Stimulated activated naive CD8-positive, alpha-beta T cell treated with anti-CD3 and anti-CD28 coated beads, Interleukin-15, amount 100 ng/mL, for 72 hours (primary cell): ENCODE measurements around the gene GCFC2.

Source experiments
- ATAC-seq: fragments of 150-1000 bp; cut with Tn5 transposase; 2 replicates; pipeline ENCODE4 v1.10.0; 2021; ENCODE audit warnings: mild to moderate bottlenecking, moderate library complexity
- DNase-seq, 2 donors: peaks; one replicate each; pipeline ENCODE4 v3.0.0; 2021 to 2022
- H3K27ac Mint-ChIP-seq, 2 donors: one replicate each; pipeline ENCODE4 v1.8.0; 2022; ENCODE audit warnings: mild to moderate bottlenecking in 2 of 2, mixed read lengths in 2 of 2, moderate library complexity in 2 of 2
- H3K27me3 Mint-ChIP-seq: one replicate; pipeline ENCODE4 v1.8.0; 2022; ENCODE audit warnings: mixed read lengths
- H3K4me1 Mint-ChIP-seq: one replicate; pipeline ENCODE4 v1.8.0; 2022; ENCODE audit warnings: mild to moderate bottlenecking, mixed read lengths
- H3K4me3 Mint-ChIP-seq, 2 donors: one replicate each; pipeline ENCODE4 v1.8.0; 2022; ENCODE audit warnings: mild to moderate bottlenecking in 2 of 2, mixed read lengths in 2 of 2, moderate library complexity in 1 of 2
- H3K9me3 Mint-ChIP-seq, 2 donors: one replicate each; pipeline ENCODE4 v1.8.0; 2022; ENCODE audit warnings: mixed read lengths in 2 of 2

Gene GCFC2

DNA sequence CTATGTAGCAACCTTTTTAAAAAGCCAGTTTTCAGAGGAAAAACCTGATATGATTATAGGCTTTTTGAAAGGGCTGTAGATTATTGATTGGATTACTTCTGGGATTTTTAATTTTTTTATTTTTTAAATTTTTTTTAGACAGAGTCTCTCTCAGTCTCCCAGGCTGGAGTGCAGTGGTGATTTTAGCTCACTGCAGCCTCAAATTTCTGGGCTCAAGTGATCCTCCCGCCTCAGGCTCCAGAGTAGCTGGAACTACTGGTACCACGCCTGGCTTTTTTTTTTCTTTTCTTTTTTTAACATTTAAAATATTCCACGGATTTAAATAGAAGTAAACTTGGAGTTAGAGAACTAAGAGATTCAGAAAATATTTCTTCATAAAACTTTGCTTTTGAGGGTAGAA lies 62.9 kb downstream of the GCFC2 start:
- DNase-seq, result no peak
- no peak for ATAC-seq
- H3K27me3 Mint-ChIP-seq, result no peaks in the 10 kb centered on the region
- peaks cover 0 to 6% of the 10 kb centered on the region in 2 donors for H3K9me3 Mint-ChIP-seq
- H3K4me1 Mint-ChIP-seq, result peaks cover 36% of the 10 kb centered on the region
- peak overlapping the region; percentile 92 to 97 for H3K4me3 Mint-ChIP-seq
- peak overlapping the region; percentile 59 to 97 for H3K27ac Mint-ChIP-seq

DNA sequence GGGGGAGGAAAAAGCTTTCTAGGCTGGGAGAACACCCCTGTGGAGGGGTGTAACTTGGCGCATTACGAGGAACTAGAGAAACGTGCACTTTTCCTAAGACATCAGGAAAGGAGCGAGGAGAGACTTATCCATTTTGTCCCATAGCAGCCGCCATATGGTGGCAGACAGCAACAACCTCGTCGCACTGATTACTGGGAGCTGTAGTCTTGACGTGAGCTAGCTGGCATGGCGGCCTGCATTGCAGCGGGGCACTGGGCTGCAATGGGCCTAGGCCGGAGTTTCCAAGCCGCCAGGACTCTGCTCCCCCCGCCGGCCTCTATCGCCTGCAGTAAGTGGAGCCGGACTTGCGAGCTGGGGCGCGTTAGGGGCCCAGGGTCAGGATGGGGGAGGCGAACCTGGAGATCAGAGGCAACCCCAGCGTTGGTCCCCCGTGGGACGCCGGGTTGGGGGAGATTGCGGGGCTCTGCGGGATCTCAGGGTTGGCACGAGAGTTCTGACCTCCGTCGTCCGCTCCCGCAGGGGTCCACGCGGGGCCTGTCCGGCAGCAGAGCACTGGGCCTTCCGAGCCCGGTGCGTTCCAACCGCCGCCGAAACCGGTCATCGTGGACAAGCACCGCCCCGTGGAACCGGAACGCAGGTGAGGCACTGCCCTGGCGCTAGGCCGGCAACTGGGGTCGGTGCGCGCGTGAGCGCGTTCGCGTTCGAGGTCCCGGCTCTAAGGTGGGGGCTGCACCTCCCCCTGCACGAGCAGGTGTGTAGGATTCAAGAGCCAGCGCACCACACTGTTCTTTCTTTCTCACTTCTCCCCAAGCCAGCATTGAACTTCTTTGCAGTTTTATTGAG lies 63.9 kb downstream of the GCFC2 start, which contains the start of gene MRPL19:
MRPL19 (plus strand) TSS at position 201 of the 843 bp plus-strand sequence; CDS start at position 226, 25 bp downstream.
- H3K27me3 Mint-ChIP-seq, result no peaks in the 10 kb centered on the region
- peaks cover 0 to 6% of the 10 kb centered on the region in 2 donors for H3K9me3 Mint-ChIP-seq
- ATAC-seq, result peak; percentile 96
- peak; percentile 69 to 83 for DNase-seq
- H3K4me1 Mint-ChIP-seq, result peaks cover 36% of the 10 kb centered on the region
- peak within 1 kb of the TSS; percentile 97 to 99 for H3K27ac Mint-ChIP-seq
- H3K4me3 Mint-ChIP-seq, result peak within 1 kb of the TSS; percentile 92 to 97

DNA sequence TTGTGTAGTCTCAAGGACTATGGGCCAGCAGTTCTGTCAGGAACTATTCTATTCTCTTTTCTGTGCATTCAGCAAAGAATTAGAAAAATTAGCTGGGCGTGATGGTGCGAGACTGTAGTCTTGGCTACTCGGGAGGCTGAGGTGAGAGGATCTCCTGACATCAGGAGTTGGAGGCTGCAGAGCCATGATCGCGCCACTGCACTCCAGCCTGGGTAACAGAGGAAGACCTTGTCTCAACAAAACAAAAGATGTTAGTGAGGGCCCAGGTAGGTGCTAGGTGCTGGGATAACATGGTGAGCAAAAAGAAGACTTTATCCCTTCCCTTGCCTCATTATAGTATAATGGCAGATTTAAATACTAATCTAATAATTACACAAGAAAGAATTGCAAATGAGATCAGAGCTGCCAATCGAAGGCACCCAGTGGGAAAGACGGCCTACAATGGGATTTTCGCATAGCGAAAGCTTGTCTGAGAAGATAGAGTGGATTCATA lies 64.6 kb downstream of the GCFC2 start:
- no peak for ATAC-seq
- Mint-ChIP-seq H3K9me3 (peaks cover 0 to 6% of the 10 kb centered on the region in 2 donors), H3K27ac (peak overlapping the region; percentile 97 to 99), H3K4me1 (peaks cover 36% of the 10 kb centered on the region), H3K4me3 (peak overlapping the region; percentile 92 to 97), H3K27me3 (no peaks in the 10 kb centered on the region)
- DNase-seq, result no peak

DNA sequence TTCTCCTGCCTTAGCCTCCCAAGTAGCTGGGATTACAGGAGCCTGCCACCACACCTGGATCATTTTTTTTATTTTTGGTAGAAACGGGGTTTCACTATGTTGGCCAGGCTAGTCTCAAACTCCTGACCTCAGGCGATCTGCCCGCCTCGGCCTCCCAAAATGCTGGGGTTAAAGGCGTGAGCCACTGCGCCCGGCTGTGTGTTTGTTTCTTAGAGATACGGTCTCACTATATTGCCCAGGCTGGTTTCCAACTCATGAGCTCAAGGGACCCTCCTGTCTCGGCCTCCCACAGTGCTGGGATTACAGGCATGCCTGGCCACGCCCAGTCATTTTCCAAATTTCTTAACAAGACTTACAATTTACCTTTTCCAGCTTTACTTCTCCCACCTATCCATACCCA lies 65.1 kb downstream of the GCFC2 start:
- peak overlapping the region in 1 of 2 donors; percentile 97 for H3K4me3 Mint-ChIP-seq
- ATAC-seq (no peak), DNase-seq (no peak)
- H3K4me1 Mint-ChIP-seq, result peaks cover 33% of the 10 kb centered on the region
- H3K27me3 Mint-ChIP-seq, result no peaks in the 10 kb centered on the region
- peaks cover 0 to 6% of the 10 kb centered on the region in 2 donors for H3K9me3 Mint-ChIP-seq
- H3K27ac Mint-ChIP-seq, result no peak overlapping the region

DNA sequence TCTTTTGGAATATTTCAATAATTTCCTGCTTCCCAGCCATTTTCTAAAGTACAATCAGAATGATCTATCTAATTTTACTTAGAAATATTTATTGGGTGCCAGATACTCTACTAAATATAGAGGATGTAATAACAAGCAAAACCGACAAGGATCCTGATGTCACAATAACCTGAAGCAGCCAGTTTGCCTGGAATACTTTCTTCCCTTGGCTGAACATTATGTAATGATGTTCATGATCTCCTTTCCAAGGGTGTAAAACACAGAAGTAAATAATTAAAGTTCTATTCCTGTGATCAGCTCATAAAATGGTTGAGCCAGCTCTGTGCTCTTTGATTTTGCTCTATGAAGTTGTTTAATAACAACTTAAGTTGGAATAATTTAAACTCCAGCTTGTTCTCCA lies 66.7 kb downstream of the GCFC2 start:
- no peak for DNase-seq
- Mint-ChIP-seq H3K27me3 (peaks cover 8% of the 10 kb centered on the region), H3K4me3 (no peak overlapping the region), H3K4me1 (peaks cover 18% of the 10 kb centered on the region), H3K27ac (no peak overlapping the region), H3K9me3 (peaks cover 0 to 6% of the 10 kb centered on the region in 2 donors)
- no peak for ATAC-seq

DNA sequence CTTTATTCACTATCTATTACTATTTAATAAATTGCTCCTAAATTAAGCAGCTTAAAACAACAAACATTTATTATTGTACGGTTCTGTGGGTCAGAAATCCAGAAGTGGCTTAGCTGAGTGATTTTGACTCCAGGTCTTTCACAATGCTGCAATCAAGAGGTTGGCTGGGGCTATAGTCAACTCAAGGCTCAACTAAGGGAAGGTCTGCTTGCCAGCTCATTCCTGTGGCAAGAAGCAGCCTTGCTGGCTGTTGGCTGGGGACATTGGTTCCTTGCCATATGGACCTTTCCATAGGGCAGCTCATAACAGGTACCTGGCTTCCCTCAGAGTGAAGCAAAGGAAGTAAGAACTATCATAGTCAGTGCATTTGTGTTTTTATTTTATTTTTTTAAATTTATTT lies 69.1 kb downstream of the GCFC2 start:
- DNase-seq, result no peak
- Mint-ChIP-seq H3K9me3 (peaks cover 0 to 6% of the 10 kb centered on the region in 2 donors), H3K27me3 (peaks cover 27% of the 10 kb centered on the region), H3K4me1 (peaks cover 8% of the 10 kb centered on the region), H3K4me3 (no peak overlapping the region), H3K27ac (no peak overlapping the region)
- no peak for ATAC-seq

DNA sequence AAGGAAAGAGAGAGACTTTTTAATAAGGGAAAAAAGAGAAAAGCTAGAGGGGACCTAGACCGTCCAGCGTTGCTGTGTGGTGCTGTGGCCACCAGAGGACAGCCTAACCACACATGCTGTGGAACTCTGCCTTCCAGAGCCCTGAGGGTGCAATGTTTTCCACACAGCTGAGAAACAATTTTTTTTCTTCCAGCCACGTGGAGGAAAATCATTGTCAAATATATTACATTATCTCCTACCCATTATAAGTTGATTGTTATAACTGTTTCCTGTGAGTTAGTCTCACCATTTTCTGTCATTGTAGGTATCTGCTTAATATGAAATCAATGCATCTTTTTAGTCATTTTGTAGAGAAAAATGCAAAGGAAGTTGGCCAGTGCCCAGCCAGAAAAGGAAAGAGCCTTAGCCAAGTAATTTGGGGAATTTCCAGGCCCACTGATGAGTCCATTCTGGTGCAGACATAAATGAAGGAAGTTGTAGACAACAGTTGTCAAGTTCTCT lies 70.0 kb downstream of the GCFC2 start:
- DNase-seq (peak; percentile 27 to 46), ATAC-seq (peak; percentile 96)
- Mint-ChIP-seq H3K9me3 (peaks cover 0 to 6% of the 10 kb centered on the region in 2 donors), H3K27ac (peak overlapping the region in 1 of 2 donors; percentile 66), H3K4me1 (no peaks in the 10 kb centered on the region), H3K27me3 (peaks cover 27% of the 10 kb centered on the region), H3K4me3 (no peak overlapping the region)

DNA sequence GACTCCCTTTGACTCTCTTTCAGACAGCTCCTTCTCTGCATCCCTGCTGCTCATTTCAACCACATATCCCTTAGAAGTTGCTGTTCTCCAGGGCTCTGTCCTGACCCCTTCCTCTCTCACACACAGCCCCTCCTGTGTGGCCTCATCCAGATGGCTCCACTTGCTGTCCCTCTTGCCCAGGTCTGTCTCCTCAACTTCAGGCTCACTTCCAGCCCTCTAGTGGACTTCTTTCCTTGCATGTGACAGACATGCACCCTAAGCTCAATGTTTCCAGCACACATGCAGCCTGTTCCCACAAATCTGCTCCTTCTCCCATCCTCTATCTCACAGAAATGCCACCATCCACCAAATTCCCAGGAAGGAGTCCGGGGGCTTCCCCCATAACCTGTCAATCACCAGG lies 73.1 kb downstream of the GCFC2 start:
- H3K4me3 Mint-ChIP-seq, result no peak overlapping the region
- no peaks in the 10 kb centered on the region for H3K4me1 Mint-ChIP-seq
- no peak for DNase-seq
- no peak overlapping the region for H3K27ac Mint-ChIP-seq
- ATAC-seq, result no peak
- H3K27me3 Mint-ChIP-seq, result peaks cover 27% of the 10 kb centered on the region
- H3K9me3 Mint-ChIP-seq, result no peaks in the 10 kb centered on the region

DNA sequence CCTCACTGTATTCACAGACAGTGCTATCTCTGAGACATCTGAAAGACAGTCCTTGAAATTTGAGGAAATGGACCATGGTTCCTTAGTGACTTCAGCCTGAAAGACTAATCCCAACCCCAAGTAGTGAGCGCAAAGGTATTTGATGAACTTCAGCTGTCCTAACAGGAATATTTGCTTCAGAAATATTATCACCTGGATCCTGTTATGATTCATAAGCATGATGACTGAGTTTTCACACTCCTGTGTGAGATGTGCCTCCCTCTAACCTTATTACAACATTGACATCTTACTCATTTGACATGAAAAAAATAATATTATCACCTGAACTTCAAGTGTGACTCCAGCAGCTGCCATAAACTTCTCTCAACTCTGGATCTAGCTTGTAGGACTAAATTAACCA lies 75.8 kb downstream of the GCFC2 start:
- peaks cover 35% of the 10 kb centered on the region for H3K27me3 Mint-ChIP-seq
- H3K4me1 Mint-ChIP-seq, result no peaks in the 10 kb centered on the region
- no peak for ATAC-seq
- no peak for DNase-seq
- H3K9me3 Mint-ChIP-seq, result no peaks in the 10 kb centered on the region
- H3K27ac Mint-ChIP-seq, result no peak overlapping the region
- H3K4me3 Mint-ChIP-seq, result no peak overlapping the region

DNA sequence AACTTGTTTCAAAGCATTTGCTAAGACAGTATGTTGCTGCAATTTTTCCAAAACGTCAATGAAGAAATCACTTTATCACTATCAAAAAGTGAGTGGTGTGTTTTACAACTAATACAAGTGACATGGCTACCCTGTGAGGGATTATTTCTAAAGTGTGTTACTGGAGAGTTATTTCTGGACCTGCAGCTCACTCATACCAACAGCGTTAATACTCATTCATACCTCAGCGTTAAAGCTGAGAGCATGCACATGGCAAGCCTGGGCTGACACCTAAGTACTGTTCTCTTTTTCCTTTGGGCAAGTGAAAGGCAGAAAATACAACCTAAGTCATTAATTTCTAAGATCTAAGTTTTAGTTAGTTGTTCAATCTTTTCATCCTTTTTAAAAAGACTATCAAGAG lies 77.1 kb downstream of the GCFC2 start:
- peaks cover 23% of the 10 kb centered on the region for H3K27me3 Mint-ChIP-seq
- no peak for DNase-seq
- no peaks in the 10 kb centered on the region for H3K4me1 Mint-ChIP-seq
- H3K9me3 Mint-ChIP-seq, result no peaks in the 10 kb centered on the region
- no peak overlapping the region for H3K4me3 Mint-ChIP-seq
- no peak for ATAC-seq
- H3K27ac Mint-ChIP-seq, result no peak overlapping the region

DNA sequence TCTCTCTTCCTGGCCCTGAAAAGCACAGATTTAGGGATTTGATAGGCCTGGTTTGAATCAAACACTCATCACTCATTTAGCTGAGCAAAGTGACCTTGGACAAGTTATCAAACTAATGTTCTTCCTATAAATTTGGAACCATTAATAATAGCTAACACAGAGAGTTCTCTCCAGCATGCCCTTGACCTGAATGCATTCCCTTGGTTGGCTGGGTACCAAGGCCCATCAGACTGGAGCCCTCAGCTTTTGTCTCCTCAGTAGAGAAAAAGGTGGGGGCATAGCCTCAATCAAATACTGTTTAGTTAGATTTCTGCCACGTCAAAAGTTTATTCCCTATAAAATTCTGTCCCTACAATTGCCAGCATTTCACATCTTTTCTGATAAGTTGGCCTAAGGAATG lies 77.9 kb downstream of the GCFC2 start:
- Mint-ChIP-seq H3K4me1 (no peaks in the 10 kb centered on the region), H3K4me3 (no peak overlapping the region), H3K27me3 (peaks cover 15% of the 10 kb centered on the region), H3K27ac (no peak overlapping the region), H3K9me3 (no peaks in the 10 kb centered on the region)
- DNase-seq (no peak), ATAC-seq (no peak)

DNA sequence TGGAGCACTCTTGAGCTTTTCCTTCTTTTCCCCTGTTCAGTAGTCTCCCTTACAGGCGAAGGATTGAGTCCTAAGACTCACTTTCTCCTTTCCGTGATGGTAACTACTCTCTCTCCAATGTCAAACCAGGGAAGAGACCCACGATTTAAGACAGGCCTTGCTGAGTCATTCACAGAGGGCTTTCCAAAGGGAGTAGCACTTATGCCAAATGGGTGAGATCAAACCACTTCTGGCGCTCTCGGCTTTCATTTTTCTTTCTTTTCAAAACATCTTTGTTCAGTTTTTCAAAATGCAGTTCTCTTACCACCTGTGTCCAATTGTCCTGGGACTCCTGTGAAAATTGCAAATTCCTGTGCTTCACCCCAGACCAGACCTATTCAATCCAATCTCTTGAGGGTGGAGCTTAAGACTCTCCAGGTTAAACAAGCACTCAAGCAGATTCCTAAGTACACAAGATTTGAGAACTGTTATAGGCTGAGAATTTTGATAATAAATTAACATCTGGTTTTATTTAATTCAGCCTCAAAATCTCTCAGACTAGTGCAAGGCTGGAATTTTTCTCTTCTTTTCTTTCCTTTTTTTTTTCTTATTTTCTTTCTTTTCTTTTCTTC lies 78.5 kb downstream of the GCFC2 start:
- Mint-ChIP-seq H3K9me3 (no peaks in the 10 kb centered on the region), H3K4me1 (no peaks in the 10 kb centered on the region), H3K27ac (no peak overlapping the region), H3K27me3 (peaks cover 9% of the 10 kb centered on the region), H3K4me3 (no peak overlapping the region)
- no peak for ATAC-seq
- DNase-seq, result no peak

DNA sequence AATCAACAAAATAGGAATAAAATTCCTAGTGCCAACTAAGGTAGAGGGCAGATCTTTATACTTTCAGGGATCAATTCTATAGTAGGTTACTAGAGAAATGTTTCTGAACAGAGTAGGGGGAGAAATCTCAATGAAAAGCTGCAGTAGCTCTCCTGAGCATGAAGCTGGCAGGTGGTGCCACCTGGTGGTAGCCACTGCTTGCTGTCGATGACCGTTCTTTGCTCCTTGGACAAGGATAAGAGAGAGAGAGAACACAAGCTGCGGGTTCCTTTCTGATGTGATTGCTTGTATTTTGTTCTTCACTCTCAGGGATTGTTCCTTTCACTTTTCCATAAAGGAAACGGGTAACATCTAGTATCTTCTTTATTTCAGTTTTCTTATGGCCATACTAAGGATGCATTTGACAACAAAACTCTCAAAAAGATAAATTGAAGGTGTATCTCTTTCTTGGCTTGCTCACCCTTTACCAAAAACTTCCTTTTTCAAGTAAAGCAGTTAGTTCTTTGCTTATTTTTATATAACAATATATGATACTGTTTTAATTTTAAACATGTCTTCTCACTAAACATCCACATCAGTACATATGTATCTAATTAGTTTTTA lies 82.7 kb downstream of the GCFC2 start:
- ATAC-seq (peak; percentile 81), DNase-seq (peak; percentile 46 to 57)
- Mint-ChIP-seq H3K9me3 (no peaks in the 10 kb centered on the region), H3K27me3 (peaks cover 23% of the 10 kb centered on the region), H3K4me1 (no peaks in the 10 kb centered on the region), H3K4me3 (no peak overlapping the region), H3K27ac (no peak overlapping the region)

DNA sequence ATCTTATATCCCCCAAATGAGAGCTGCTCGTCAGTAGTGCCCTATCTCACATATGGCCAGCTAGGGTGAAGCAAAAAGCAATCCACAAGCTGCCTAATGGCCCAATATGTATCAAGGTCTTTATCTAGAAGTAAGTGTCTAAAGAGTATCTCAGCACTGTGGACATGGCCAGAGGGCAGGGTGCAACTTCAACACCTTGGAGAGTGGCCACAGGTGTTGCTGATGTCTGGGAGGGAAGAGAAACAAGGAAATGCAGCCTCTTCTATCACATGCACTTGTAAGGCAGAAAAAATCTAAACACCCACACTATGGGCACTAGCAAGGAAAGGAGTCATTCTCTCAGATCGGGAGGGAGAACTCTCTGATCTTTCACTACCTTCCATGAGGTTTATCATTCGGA lies 87.8 kb downstream of the GCFC2 start:
- DNase-seq (no peak), ATAC-seq (no peak)
- Mint-ChIP-seq H3K27ac (no peak overlapping the region), H3K27me3 (peaks cover 33% of the 10 kb centered on the region), H3K4me3 (no peak overlapping the region), H3K4me1 (no peaks in the 10 kb centered on the region), H3K9me3 (peaks cover 0 to 6% of the 10 kb centered on the region in 2 donors)

DNA sequence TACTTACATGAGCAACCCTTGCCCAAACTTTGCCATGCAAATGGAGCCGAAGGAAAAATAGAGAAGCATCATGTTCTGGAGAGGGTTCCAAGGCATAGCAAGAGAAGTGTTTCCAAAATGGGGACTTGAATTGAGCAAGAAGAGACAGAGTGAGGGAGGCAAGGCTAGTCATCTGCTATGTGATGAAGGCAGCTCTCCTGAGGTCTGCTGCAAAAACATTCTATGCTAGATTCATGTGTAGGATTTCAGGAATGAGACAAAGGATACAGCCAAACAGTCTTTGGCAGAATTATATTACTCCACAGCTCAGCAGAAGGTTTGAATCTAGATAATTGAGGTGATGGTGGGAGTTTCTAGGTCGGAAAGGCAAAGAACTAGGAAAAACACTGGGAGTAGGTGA lies 88.2 kb downstream of the GCFC2 start:
- H3K4me3 Mint-ChIP-seq, result no peak overlapping the region
- DNase-seq, result no peak
- H3K27ac Mint-ChIP-seq, result no peak overlapping the region
- ATAC-seq, result no peak
- H3K9me3 Mint-ChIP-seq, result peaks cover 0 to 6% of the 10 kb centered on the region in 2 donors
- peaks cover 33% of the 10 kb centered on the region for H3K27me3 Mint-ChIP-seq
- no peaks in the 10 kb centered on the region for H3K4me1 Mint-ChIP-seq

DNA sequence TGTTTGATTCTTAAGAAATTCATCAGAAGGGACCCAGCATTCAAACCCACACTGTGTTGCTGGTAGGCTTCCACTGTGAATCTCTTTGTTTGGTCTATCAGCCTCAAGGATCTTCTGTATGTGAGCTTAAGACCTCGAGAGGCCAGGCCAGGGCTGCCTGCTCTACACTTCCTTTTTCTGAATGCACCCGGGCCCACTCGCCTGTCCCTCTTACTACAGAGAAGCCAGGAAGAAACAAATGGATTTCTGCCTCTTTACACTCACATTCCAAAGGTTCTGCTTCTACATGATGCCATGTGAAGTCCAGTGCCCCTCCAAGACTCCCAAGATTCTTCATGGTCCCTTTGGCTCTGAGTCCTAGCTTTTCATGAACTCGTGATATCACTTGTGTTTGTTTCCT lies 89.5 kb downstream of the GCFC2 start:
- peaks cover 0 to 6% of the 10 kb centered on the region in 2 donors for H3K9me3 Mint-ChIP-seq
- no peak overlapping the region for H3K4me3 Mint-ChIP-seq
- DNase-seq (no peak), ATAC-seq (no peak)
- H3K4me1 Mint-ChIP-seq, result no peaks in the 10 kb centered on the region
- H3K27me3 Mint-ChIP-seq, result peaks cover 27% of the 10 kb centered on the region
- no peak overlapping the region for H3K27ac Mint-ChIP-seq
